GM21737 (cell line): ENCODE results near the gene STAB2.

Experiments
- ATAC-seq: cut with Tn5 transposase; IDR thresholded peaks from one replicate; pipeline ENCODE4 v1.9.1; 2021; ENCODE audit warnings: mild to moderate bottlenecking, moderate library complexity; ENCODE audit not compliant: unreplicated experiment

The STAB2 gene

GRCh38 chr12:103773109-103773910 lies 186.2 kb downstream of the STAB2 start:
- ATAC-seq, result no peak

DNA sequence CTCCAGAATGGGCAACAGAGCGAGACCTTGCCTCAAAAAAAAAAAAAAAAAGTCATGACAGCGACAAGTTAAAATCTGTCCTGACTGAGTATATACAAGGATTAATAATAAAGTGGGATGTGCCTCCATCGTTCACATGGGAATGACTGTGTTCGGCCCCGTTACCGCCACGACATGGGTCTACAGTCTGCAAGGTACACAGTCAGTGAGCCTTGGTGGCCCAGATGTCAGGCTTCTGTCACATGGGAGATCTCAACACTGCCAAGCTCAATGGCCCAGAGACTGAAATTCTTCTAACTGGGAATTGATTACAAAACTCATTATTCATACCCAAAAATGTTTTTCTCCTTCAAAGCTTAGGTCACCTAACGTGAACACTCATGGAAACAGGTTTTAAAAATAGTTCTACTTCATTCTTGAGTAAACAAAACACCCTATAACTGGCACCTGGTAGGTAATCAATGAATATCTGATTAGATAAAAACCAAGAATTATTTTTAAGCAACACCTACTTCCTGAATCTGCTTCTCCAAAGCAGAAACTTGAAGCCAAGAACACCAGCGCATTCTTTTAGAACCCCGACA lies 188.0 kb downstream of the STAB2 start:
- ATAC-seq, result no peak

- ATAC-seq, result no peak
Observed at GRCh38 chr12:103778781-103779180, 191.7 kb downstream of the STAB2 start.

- ATAC-seq, result no peak
Observed at GRCh38 chr12:103779410-103780092, 192.5 kb downstream of the STAB2 start.

DNA sequence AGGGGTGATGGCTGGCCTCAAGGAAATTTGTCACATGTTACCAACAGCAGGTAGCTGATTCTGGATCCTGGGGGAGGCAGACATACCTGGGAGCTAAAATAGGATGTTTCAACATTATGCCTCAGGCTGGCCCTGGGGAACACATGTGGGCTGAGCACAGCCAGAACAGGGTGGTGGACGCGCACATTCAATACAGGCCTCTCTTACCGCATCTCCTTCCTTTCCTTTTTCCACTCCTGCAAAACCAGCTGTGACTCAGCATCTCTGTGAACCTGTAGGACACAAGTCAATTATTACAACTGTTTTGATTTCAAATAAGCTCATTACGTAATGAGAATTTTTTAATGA lies 193.0 kb downstream of the STAB2 start:
- no peak for ATAC-seq

DNA sequence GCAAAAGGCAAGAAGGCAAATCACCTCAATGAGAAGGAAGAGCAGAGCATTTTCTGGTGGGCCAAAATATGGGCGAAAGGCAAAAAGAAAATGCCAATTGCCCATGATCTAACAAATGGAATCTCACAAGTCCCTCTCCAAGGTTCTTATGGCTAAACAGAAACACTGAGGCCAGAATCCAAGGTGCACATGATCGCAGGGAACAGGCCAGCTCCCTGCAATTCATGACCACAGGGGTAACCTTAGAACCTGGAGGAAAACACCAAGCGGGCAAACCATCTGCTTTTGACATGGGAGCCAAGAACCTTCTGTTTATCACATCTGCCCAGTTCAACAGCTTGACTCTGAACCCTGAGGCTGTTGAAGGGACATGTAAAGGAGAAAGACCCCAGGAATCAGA lies 193.9 kb downstream of the STAB2 start:
- no peak for ATAC-seq

GRCh38 chr12:103782399-103782798 lies 195.3 kb downstream of the STAB2 start:
- no peak for ATAC-seq

- ATAC-seq, result no peak
Observed at GRCh38 chr12:103783744-103784664, 196.9 kb downstream of the STAB2 start.

GRCh38 chr12:103785243-103786031 lies 198.4 kb downstream of the STAB2 start:
- no peak for ATAC-seq

- ATAC-seq, result no peak
Observed at GRCh38 chr12:103786201-103786600, 199.1 kb downstream of the STAB2 start.

DNA sequence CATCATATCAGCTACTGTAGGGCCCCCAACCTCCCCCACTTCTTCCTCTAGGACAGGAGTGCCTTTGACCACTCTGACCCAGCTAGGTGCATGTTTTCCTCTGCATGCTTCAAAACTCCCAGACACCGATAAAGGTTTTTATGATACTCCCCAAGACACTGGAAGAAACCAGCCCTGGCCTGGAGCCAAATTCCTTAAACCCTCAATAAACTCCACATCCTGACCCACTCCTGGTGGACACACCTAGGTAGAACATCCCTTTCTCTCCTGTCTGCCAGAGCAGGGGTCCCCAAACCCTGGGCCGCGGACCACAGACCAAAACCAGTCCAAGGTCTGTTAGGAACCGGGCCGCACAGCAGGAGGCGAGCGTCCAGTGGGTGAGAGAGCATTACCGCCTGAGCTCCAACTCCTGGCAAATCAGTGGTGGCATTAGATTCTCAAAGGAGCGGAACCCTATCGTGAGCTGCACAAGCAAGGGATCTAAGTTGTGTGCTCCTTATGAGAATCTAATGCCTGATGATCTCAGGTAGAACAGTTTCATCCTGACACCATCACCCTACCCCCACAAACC lies 204.4 kb downstream of the STAB2 start:
- no peak for ATAC-seq

GRCh38 chr12:103793046-103793445 lies 206.0 kb downstream of the STAB2 start:
- no peak for ATAC-seq

DNA sequence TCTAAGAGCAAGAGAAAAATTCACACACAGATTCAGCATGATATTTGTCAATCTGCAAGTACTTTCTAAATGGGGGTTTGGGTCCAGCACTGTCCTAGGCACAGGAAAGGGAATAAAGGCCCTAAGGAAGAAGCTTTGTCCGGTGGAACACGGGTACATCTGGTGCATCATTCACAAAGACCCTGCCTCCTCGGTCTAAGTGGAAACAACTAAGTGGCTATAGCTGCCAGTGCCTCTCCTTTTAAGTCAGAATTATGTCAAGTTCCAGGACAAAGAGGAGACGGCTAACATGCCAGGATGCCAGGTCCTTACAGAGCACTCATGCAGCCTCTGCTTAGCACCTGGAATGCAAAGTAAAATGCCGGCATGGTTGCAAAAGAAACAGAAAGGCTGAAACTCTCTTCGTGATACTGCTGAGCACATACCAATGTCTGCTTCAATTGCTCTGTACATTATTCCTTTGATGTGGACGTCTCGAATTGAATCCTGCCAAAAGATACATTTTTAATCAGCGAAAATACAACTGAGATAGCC lies 206.5 kb downstream of the STAB2 start:
- no peak for ATAC-seq

DNA sequence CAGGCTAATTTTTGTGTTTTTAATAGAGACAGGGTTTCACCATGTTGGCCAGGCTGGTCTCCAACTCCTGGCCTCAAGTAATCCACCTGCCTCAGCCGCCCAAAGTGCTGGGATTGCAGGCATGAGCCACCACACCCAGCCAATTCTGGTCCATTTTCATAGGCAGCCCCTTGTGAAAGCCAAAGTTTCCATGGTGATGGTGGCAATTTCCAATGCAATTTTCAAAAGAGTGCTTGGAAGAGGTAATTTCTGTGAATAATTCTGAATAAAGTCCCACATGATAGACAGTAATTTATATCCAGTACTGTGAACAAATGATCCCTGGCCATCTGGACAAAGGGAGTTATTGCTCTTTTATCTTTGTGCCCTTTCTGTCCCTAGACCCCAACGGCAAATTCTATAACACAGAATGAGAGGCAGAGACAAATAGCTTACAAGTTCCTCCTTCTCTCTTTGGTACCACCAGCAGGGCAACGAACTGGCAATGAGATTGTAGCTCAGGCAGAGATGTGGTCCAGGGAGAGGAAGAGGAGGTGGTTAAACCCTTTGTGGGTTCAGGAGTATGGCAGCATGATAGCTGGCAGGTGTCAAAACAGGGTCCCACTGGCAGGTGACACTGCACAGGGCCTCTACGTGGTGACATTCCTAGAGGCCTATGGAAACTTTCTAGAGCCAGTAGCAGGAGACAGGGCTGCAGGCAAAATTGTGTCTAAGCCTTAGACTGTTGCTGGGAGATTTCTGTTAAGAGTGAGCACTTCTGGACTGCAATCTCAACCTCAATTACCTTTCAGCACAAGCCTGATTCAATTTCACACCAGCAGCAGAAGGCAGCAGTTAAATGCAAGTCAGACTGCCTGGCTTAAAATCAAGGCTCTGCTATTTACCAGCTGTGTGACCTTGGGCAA lies 207.5 kb downstream of the STAB2 start:
- no peak for ATAC-seq

GRCh38 chr12:103798586-103798985 lies 211.5 kb downstream of the STAB2 start:
- ATAC-seq, result no peak

DNA sequence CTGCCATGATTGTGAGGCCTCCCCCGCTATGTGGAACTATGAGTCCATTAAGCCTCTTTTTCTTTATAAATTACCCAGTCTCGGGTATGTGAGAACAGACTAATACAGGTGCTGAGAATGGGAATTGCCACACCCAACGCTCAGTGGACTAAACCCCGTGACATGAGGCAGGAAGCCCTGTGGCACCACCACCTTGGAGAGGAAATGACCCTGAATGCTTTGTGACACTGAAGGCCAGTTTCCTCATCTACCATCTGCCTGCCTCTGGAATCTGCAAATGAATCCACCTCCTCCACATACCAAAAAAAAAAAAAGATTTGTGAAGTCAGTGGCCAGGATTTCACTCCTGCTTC lies 212.4 kb downstream of the STAB2 start:
- ATAC-seq, result no peak

- no peak for ATAC-seq
Observed at GRCh38 chr12:103799857-103800771, 213.0 kb downstream of the STAB2 start.
